Keratinocyte (primary cell): Measurements from ENCODE around the gene KASH5. TPM values are rescaled to one million over a fixed set of nuclear protein-coding genes. Genes with fewer than 3 reads are reported as not detected.

Experiments used
- DNase-seq: peaks from one replicate; pipeline ENCODE4 v3.0.0-alpha.2; 2011; ENCODE audit warnings: low read depth, missing footprints, low spot score
- FAIRE-seq: peaks from 2 replicates; lab custom pipeline; 2011; peaks lifted over from hg19 to GRCh38; lab: Jason Lieb, UNC
- H2AFZ ChIP-seq: 2 replicates; pipeline ENCODE4 v1.6.0; 2012; ENCODE audit warnings: low read length, control low read depth, inconsistent platforms; ENCODE audit not compliant: control insufficient read depth
- H3K27ac ChIP-seq: 2 replicates; pipeline ENCODE4 v1.5.1; 2011; ENCODE audit warnings: low read length; ENCODE audit not compliant: control insufficient read depth, insufficient read depth
- H3K27me3 ChIP-seq: 3 replicates; pipeline ENCODE4 v1.6.0; 2011; ENCODE audit warnings: low read length; ENCODE audit not compliant: control insufficient read depth, insufficient read depth; ENCODE audit errors: extremely low read depth
- H3K36me3 ChIP-seq, 2 experiments: 2 replicates in 1 of 2; 3 replicates in 1 of 2; pipeline ENCODE4 v1.5.1; 2011; ENCODE audit warnings: low read length in 2 of 2, mild to moderate bottlenecking in 1 of 2; ENCODE audit not compliant: control insufficient read depth in 2 of 2, insufficient read depth in 2 of 2; ENCODE audit errors: extremely low read depth in 1 of 2
- H3K4me1 ChIP-seq: 3 replicates; pipeline ENCODE4 v1.5.1; 2011; ENCODE audit warnings: low read length; ENCODE audit not compliant: control insufficient read depth, insufficient read depth; ENCODE audit errors: extremely low read depth
- H3K4me2 ChIP-seq: 3 replicates; pipeline ENCODE4 v1.6.0; 2011; ENCODE audit warnings: low read depth, low read length; ENCODE audit not compliant: control insufficient read depth, insufficient read depth; ENCODE audit errors: extremely low read depth
- H3K4me3 ChIP-seq, 3 experiments: fragments of 200-600 bp in 1 of 3; sonication (generic) in 1 of 3; 2 replicates in 2 of 3; 3 replicates in 1 of 3; pipeline ENCODE4 v1.5.1; 2011 to 2016; ENCODE audit warnings: low read length in 3 of 3, mild to moderate bottlenecking in 3 of 3, control low read depth in 2 of 3, inconsistent platforms in 1 of 3, low read depth in 1 of 3, mixed read lengths in 1 of 3, mixed run types in 1 of 3, moderate library complexity in 1 of 3; ENCODE audit not compliant: control insufficient read depth in 2 of 3, insufficient read depth in 2 of 3; ENCODE audit errors: extremely low read depth in 1 of 3
- H3K79me2 ChIP-seq: 2 replicates; pipeline ENCODE4 v1.6.0; 2012; ENCODE audit warnings: low read length; ENCODE audit not compliant: control insufficient read depth, insufficient read depth
- H3K9ac ChIP-seq: 3 replicates; pipeline ENCODE4 v1.6.0; 2011; ENCODE audit warnings: low read length; ENCODE audit not compliant: control insufficient read depth, insufficient read depth; ENCODE audit errors: extremely low read depth
- H3K9me1 ChIP-seq: 3 replicates; pipeline ENCODE4 v1.6.0; 2011; ENCODE audit warnings: low read length; ENCODE audit not compliant: control insufficient read depth, insufficient read depth; ENCODE audit errors: extremely low read depth
- H3K9me3 ChIP-seq: 2 replicates; pipeline ENCODE4 v1.5.1; 2012; ENCODE audit warnings: low read depth, low read length; ENCODE audit not compliant: control insufficient read depth
- H4K20me1 ChIP-seq: 3 replicates; pipeline ENCODE4 v1.6.0; 2011; ENCODE audit warnings: low read length; ENCODE audit not compliant: control insufficient read depth, insufficient read depth; ENCODE audit errors: extremely low read depth
- CTCF ChIP-seq, 3 experiments: IDR thresholded peaks in 1 of 3; conservative IDR thresholded peaks in 1 of 3; optimal IDR thresholded peaks in 1 of 3; 2 replicates in 2 of 3; 3 replicates in 1 of 3; pipeline versions ENCODE3 to v1.5.1; 2011; ENCODE audit warnings: low read length in 3 of 3, mild to moderate bottlenecking in 3 of 3, moderate library complexity in 2 of 3, control low read depth in 1 of 3, inconsistent platforms in 1 of 3; ENCODE audit not compliant: insufficient read depth in 2 of 3; ENCODE audit errors: extremely low read depth in 1 of 3
- EZH2 ChIP-seq: IDR thresholded peaks from one replicate; pipeline ENCODE4 v1.6.1; 2012; ENCODE audit warnings: inconsistent platforms, mild to moderate bottlenecking, low read length, moderate library complexity
- dilution Hi-C: fragments of 300-500 bp; cut with MboI; formaldehyde crosslinking; loops from one replicate; pipeline ENCODE4 v1.7.0; 2020; ENCODE audit warnings: low sequenced_read_pairs; ENCODE audit not compliant: extremely low pct_ligation_motif_present
- polyA plus RNA-seq, 5 experiments: library from polyadenylated mRNA; depleted of rRNA in 3 of 5; stranded (reverse) in 3 of 5; stranded (forward) in 1 of 5; unstranded in 1 of 5; fragments of >200 nt; gene quantifications; 1 replicate in 1 of 5; 2 replicates in 3 of 5; 3 replicates in 1 of 5; pipeline versions ENCODE4 v1.2.1 to v1.2.3, GENCODE V29; 2011 to 2012; ENCODE audit warnings: missing spikeins in 2 of 5, low read depth in 1 of 5, low replicate concordance in 1 of 5

KASH5 gene
- polyA plus RNA-seq, 1 donor (not counting 4 experiments of a cell fraction or from before 2014, with no cell fraction given): not detected

GRCh38 chr19:49418511-49418910 is 30.5 kb downstream of the KASH5 start:
- H3K4me1 ChIP-seq: no peaks in the 10 kb centered on the region
- no peaks in the 10 kb centered on the region for H3K9me3 ChIP-seq
- H2AFZ ChIP-seq: no peak overlapping the region
- H3K27ac ChIP-seq: no peak overlapping the region
- no peaks in the 10 kb centered on the region for H3K79me2 ChIP-seq
- DNase-seq (no peak), FAIRE-seq (no peak)
- dilution Hi-C loops: no loop called here
- no peaks in the 10 kb centered on the region for H3K36me3 ChIP-seq
- no peak overlapping the region for H3K9ac ChIP-seq
- TF ChIP-seq EZH2: no peak
- no peak for TF ChIP-seq CTCF (optimal IDR thresholded peaks at IDR 0.05 in 1 of 3, IDR thresholded peaks at IDR 0.05 in 1 of 3, conservative IDR thresholded peaks at IDR 0.05 in 1 of 3; ENCODE audit: extremely low read depth in 1 of 3, insufficient read depth in 2 of 3, low read length in 3 of 3)
- H3K27me3 ChIP-seq: peaks cover 52% of the 10 kb centered on the region
- no peaks in the 10 kb centered on the region for H4K20me1 ChIP-seq
- H3K4me3 ChIP-seq: no peak overlapping the region
- no peak overlapping the region for H3K4me2 ChIP-seq
- H3K9me1 ChIP-seq: no peaks in the 10 kb centered on the region

DNA sequence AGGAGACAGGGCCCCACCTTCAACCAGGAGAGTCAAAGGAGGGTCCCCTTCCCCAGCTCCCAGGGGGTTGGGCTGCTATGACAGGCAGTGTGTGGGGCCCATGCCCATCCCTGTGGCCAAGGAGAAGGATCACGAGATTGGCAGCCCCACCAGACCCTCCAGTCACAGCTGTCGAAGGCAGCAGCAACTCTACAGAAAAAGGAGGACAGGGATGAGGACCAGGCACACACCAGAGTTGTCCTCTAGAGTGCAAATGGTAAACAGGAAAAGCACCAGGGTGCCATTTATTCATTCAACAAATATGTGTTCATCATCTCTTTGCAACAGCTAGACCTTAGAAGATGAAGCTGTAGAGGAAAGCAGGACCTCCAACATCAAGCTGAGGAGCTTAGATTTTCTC is 31.1 kb downstream of the KASH5 start:
- no peaks in the 10 kb centered on the region for H3K79me2 ChIP-seq
- H3K9ac ChIP-seq: no peak overlapping the region
- FAIRE-seq (no peak), DNase-seq (no peak)
- H4K20me1 ChIP-seq: no peaks in the 10 kb centered on the region
- H3K36me3 ChIP-seq: no peaks in the 10 kb centered on the region
- no peaks in the 10 kb centered on the region for H3K4me1 ChIP-seq
- dilution Hi-C loops: no loop called here
- no peak overlapping the region for H2AFZ ChIP-seq
- TF ChIP-seq CTCF (optimal IDR thresholded peaks at IDR 0.05 in 1 of 3, IDR thresholded peaks at IDR 0.05 in 1 of 3, conservative IDR thresholded peaks at IDR 0.05 in 1 of 3; ENCODE audit: extremely low read depth in 1 of 3, insufficient read depth in 2 of 3, low read length in 3 of 3) (no peak), EZH2 (no peak)
- H3K27ac ChIP-seq: no peak overlapping the region
- H3K9me1 ChIP-seq: no peaks in the 10 kb centered on the region
- no peak overlapping the region for H3K4me3 ChIP-seq
- H3K4me2 ChIP-seq: no peak overlapping the region
- H3K9me3 ChIP-seq: no peaks in the 10 kb centered on the region
- H3K27me3 ChIP-seq: peaks cover 59% of the 10 kb centered on the region
